HG03521 (cell line): ENCODE data around the gene CCDC30.
A peak's percentile ranks its signal among the peaks of the same experiment; 100 is the strongest.
"Not testable (repeated sequence)": the region's sequence is repeated elsewhere in the genome, so short reads cannot be mapped to it uniquely, and the experiment has no call there.

Experiments
- ATAC-seq: cut with Tn5 transposase; IDR thresholded peaks from one replicate; pipeline ENCODE4 v1.9.1; 2021; ENCODE audit warnings: mild to moderate bottlenecking, moderate library complexity; ENCODE audit not compliant: unreplicated experiment

The CCDC30 gene

GRCh38 chr1:42639116-42639515, 176.0 kb downstream of the CCDC30 start:
- ATAC-seq = no peak

- ATAC-seq = no peak
These were observed 183.0 kb downstream of the CCDC30 start for GRCh38 chr1:42646056-42646455.

GRCh38 chr1:42657201-42657600, 194.1 kb downstream of the CCDC30 start:
- ATAC-seq = no peak

GRCh38 chr1:42657981-42658876, 195.1 kb downstream of the CCDC30 start, which contains the start of gene PPIH:
PPIH (plus strand) TSS chr1:42658423; CDS start chr1:42658447, 24 bp downstream.
- ATAC-seq = peak; percentile 95

- ATAC-seq = no peak
These were observed 195.8 kb downstream of the CCDC30 start for GRCh38 chr1:42658877-42659337.

- ATAC-seq = no peak
These were observed 197.9 kb downstream of the CCDC30 start for GRCh38 chr1:42660907-42661500.

GRCh38 chr1:42669936-42670335, 206.8 kb downstream of the CCDC30 start:
- no peak for ATAC-seq

GRCh38 chr1:42670425-42670824, 207.3 kb downstream of the CCDC30 start:
- ATAC-seq = no peak

GRCh38 chr1:42674214-42674613, 211.1 kb downstream of the CCDC30 start:
- ATAC-seq = no peak

- ATAC-seq = no peak
These were observed 211.6 kb downstream of the CCDC30 start for GRCh38 chr1:42674682-42675081.

GRCh38 chr1:42675467-42675866, 212.4 kb downstream of the CCDC30 start:
- no peak for ATAC-seq

GRCh38 chr1:42676534-42677087, 213.5 kb downstream of the CCDC30 start:
- ATAC-seq = no peak

GRCh38 chr1:42679364-42679983, 216.4 kb downstream of the CCDC30 start:
- no peak for ATAC-seq

GRCh38 chr1:42680055-42680454, 217.0 kb downstream of the CCDC30 start:
- no peak for ATAC-seq

- no peak for ATAC-seq
These were observed 218.0 kb downstream of the CCDC30 start for GRCh38 chr1:42680921-42681683.

GRCh38 chr1:42681741-42682483, 218.8 kb downstream of the CCDC30 start, which contains the start of gene YBX1:
YBX1 (plus strand) TSS chr1:42682418; CDS start chr1:42682566, 148 bp downstream.
- peak; percentile 87 for ATAC-seq

GRCh38 chr1:42682484-42682738, 219.3 kb downstream of the CCDC30 start:
- ATAC-seq = not testable (repeated sequence)

- ATAC-seq = peak; percentile 41
These were observed 219.8 kb downstream of the CCDC30 start for GRCh38 chr1:42682739-42683531.

- ATAC-seq = no peak
These were observed 221.1 kb downstream of the CCDC30 start for GRCh38 chr1:42684139-42684538.
